Measurements from ENCODE around the gene PEDS1.
"Not testable (repeated sequence)": the region's sequence is repeated elsewhere in the genome, so short reads cannot be mapped to it uniquely, and the experiment has no call there.

PEDS1 gene

GRCh38 chr20:50112512-50113419 lies 40.8 kb downstream of the PEDS1 start, which contains the start of gene UBE2V1:
UBE2V1 (minus strand) TSS chr20:50113150; CDS start chr20:50113128, 22 bp downstream.
- DNase-seq (ENCODE audit: low spot score), result peak; percentile 96

DNA sequence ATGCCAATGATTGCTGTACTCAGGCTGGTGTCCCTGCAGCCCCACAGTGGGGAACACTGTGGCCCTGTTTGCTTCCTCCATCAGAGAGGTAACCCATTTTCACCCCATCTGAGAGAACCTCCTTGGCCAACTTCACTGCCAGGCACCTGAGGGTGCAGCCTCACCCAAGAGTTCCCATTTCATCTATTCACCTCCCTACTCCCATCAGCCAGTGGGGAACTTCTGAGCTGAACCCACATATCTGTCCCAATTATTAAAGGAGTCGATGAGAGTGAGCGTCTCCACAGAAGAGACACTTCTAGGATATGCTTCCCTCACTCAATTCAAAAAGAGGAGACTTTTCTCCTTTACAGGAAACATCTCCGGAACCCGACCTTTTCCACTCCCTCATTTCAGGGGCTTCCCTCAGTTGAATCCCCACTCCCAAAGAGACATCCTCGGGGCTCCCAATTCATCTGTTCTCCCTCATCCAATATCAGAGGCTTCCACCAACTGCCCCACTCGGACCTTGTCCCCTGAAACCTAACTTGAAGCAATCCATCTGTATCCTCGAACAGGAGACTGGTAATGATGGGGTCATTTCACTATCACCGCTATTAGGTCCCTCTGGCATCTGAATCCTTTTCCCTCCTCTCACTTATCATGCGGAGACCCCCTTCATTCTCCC lies 41.6 kb downstream of the PEDS1 start:
- no peak for DNase-seq (ENCODE audit: low spot score)

- peak; percentile 59 for DNase-seq (ENCODE audit: low spot score)
These were observed 42.2 kb downstream of the PEDS1 start for GRCh38 chr20:50111120-50111828.

DNA sequence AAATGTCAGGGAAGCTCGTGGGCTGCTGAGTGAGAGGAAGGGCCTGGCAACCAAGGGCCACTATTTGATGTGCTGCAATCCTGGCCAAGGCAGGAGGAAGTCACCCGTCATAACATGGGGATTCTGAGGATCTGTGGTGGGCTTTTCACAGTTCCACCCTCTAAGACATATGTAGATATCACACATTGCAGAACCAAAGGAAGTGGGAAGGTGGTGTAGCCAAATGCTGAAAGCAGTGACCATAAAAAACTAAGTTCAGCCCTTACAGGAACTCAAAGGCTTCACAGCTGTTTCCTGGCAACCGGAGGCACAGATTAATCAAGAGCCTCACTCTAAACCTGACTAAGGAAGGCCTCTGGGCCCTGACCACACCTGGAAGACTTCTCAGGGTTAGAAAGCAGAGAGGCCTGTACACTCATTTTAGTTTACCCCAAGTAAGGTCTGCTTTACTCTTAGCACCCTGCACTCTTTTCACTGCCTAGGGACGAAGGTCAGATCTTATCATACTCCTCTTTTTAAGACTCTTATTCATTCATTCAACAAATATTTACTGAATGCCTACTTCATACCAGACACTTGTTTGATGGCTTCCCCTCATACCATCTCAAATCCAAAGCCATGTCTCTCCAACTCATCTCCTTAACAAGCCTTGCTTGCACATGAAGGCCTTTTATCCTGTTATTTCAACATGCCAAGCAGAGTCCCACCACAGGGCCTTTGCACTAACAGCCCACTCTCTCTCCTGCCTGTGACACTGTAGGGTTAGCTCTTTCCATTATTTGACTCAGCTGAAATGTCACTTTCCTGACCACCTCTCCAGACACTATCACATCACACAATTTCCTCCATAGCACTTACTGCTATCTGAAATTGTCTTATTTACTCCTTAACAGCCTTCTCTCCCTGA lies 43.1 kb downstream of the PEDS1 start:
- DNase-seq (ENCODE audit: low spot score), result no peak

DNA sequence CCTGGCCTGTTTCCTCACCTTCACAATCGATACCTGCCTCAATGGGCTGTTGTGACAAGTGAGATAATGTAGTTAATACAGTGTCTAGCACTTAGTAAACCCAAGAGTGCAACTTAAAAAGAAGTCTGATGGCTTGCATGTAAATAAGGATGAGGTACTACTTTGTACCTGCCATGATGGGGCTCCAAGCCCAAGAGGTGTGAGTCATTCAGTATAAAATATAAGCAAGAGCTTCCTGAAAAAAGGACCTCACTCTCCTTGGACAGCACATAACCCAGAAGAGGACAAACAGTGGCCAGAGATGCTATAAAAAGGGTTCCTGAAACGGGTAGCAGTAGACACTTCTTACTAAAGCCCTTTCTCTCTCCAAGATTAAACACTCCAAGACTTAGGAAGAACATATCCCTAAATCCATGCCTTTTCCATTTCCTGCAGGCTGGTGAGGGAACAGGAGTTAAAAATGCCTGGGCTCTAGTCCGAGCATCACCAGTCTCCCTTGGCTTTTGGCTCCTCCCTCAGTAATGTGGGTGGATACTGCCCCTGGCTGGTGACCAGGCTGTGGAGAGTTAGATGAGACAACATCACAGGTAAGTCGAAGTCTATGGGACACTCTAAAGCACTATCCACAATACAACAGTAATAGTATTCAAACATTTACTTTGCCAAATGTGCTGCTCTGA lies 44.8 kb downstream of the PEDS1 start:
- DNase-seq (ENCODE audit: low spot score), result no peak

DNA sequence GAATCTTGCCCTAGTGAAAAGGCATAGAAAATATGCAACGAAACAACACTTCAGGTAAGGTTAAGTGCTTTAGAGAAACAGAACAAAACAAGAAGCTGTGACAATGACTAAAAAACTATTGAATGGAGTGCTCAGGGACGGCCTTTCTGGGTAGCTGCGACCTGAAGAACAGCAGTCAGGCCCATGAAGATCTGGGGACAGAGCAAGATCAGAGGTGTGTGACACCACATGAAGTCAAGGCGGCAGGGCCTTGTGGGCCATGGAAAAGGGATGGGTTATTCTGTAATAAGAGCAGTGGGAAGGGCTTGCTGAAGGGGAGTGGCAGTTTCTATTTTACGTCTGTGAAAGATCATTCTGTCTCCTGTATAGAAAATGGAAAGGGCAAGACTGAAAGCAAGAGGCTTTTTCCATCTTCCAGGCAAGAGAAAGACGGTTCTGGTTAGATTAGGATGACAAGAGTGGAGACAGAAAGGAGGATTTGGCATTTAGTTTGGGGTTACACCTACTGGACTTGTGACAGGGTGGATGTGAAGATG lies 45.7 kb downstream of the PEDS1 start:
- no peak for DNase-seq (ENCODE audit: low spot score)

GRCh38 chr20:50107086-50107660 lies 46.4 kb downstream of the PEDS1 start:
- no peak for DNase-seq (ENCODE audit: low spot score)

GRCh38 chr20:50106669-50107068 lies 46.9 kb downstream of the PEDS1 start:
- not testable (repeated sequence) for DNase-seq (ENCODE audit: low spot score)
